NB4 (cell line): ENCODE measurements around the gene DRAP1.

Source experiments
- DNase-seq: peaks from one replicate; pipeline ENCODE4 v3.0.0; 2010; ENCODE audit warnings: low read depth
- H3K4me3 ChIP-seq: one replicate; pipeline ENCODE4 v1.5.1; 2011; ENCODE audit warnings: mild to moderate bottlenecking, low read depth, low read length, moderate library complexity
- MYC ChIP-seq: IDR thresholded peaks from 2 replicates; pipeline ENCODE4 v1.6.1; 2011; ENCODE audit warnings: low read depth, low read length
- POLR2A ChIP-seq: IDR thresholded peaks from 2 replicates; pipeline ENCODE4 v1.6.1; 2011; ENCODE audit warnings: mild to moderate bottlenecking; ENCODE audit not compliant: insufficient read length; ENCODE audit errors: extremely low read depth
- TF ChIP-seq, protein P1 (sequence below): IDR thresholded peaks from 2 replicates; pipeline ENCODE4 v1.6.1; 2011; ENCODE audit warnings: low read depth, low read length
- TF ChIP-seq, protein P2 (sequence below): IDR thresholded peaks from one replicate; pipeline ENCODE4 v1.5.1; 2012; ENCODE audit warnings: low read depth, low read length

The DRAP1 gene

DNA sequence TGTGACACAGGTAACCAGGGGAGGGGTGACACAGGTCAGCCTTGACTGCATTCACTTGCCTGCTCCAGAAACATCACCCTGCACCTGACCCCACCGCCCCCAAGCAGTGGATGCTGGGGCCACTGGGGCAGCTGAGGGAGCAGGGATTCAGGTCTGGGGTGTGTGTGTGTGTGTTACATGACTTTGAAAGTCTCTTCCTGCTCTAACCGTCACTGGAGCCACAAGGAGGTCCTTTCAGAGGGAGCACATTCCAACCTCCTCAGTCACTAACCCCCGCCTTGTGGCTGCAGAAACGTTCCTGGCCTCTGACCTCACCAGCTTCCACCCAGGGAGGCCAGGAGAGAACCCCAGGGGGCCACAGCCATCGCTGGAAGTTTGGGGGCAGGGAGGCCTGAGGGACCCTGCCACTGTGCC is 16.2 kb upstream of the DRAP1 start:
- TF ChIP-seq, protein P1, sequence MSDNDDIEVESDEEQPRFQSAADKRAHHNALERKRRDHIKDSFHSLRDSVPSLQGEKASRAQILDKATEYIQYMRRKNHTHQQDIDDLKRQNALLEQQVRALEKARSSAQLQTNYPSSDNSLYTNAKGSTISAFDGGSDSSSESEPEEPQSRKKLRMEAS = no peak
- TF ChIP-seq POLR2A = no peak
- H3K4me3 ChIP-seq = no peak overlapping the region
- DNase-seq = peak; percentile 78

DNA sequence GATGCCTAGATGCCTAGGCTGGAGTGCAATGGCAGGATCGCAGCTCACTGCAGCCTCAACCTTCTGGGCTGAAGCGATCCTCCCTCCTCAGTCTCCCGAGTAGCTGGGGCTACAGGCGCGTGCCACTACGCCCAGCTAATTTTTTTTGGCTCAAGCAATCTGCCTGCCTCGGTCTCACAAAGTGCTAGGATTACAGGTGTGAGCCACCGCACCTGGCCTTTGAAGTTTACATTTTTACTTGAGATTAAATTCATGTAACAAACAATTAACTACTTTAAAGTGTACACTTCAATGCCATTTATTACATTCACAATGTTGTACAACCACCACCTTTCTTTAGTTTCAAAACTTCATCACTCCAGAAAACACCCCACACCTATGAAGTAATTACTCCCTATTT is 15.5 kb upstream of the DRAP1 start:
- H3K4me3 ChIP-seq = no peak overlapping the region
- no peak for TF ChIP-seq POLR2A
- TF ChIP-seq, protein P1 = no peak
- DNase-seq = no peak

DNA sequence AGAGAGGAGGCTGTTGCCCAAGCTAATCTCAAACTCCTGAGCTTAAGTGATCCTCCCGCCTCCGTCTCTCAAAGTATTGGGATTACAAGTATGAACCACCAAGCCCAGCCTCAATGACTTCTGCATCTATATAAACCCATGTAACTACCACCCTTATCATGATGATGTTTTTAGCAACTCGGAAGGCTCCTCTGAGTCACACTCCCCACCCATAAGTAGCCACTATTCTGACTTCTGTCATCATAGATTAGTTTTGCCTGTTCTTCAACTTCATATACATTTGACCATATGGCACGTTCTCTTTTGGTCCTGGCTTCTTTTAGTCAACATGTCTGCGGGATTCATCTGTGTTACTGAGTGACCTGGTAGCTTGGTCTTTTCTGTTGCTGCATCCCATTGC is 12.6 kb upstream of the DRAP1 start:
- H3K4me3 ChIP-seq = no peak overlapping the region
- DNase-seq = no peak
- TF ChIP-seq, protein P2, sequence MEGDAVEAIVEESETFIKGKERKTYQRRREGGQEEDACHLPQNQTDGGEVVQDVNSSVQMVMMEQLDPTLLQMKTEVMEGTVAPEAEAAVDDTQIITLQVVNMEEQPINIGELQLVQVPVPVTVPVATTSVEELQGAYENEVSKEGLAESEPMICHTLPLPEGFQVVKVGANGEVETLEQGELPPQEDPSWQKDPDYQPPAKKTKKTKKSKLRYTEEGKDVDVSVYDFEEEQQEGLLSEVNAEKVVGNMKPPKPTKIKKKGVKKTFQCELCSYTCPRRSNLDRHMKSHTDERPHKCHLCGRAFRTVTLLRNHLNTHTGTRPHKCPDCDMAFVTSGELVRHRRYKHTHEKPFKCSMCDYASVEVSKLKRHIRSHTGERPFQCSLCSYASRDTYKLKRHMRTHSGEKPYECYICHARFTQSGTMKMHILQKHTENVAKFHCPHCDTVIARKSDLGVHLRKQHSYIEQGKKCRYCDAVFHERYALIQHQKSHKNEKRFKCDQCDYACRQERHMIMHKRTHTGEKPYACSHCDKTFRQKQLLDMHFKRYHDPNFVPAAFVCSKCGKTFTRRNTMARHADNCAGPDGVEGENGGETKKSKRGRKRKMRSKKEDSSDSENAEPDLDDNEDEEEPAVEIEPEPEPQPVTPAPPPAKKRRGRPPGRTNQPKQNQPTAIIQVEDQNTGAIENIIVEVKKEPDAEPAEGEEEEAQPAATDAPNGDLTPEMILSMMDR = no peak
- TF ChIP-seq, protein P1 = no peak

DNA sequence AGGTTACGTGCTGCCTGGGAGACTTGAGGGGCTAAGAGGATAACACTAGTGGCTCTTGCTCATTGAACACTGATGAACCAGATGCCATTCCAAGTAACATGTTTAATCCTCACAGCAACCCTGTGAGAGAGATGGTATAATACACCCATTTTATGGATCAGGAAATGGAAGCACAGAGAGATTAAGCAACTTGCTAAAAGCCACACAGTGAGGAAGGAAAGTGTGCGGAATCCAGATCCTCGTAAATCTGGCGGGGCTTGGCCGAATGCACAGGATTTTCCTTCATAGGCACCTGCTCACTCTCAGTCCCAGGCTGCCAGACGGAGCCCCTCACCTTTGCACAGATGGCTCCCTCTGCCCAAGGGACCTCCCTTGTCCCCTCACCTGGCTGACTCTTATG is 11.3 kb upstream of the DRAP1 start:
- H3K4me3 ChIP-seq = no peak overlapping the region
- TF ChIP-seq, protein P2 = no peak
- TF ChIP-seq MYC = no peak
- TF ChIP-seq, protein P1 = no peak
- TF ChIP-seq POLR2A = no peak
- DNase-seq = no peak

DNA sequence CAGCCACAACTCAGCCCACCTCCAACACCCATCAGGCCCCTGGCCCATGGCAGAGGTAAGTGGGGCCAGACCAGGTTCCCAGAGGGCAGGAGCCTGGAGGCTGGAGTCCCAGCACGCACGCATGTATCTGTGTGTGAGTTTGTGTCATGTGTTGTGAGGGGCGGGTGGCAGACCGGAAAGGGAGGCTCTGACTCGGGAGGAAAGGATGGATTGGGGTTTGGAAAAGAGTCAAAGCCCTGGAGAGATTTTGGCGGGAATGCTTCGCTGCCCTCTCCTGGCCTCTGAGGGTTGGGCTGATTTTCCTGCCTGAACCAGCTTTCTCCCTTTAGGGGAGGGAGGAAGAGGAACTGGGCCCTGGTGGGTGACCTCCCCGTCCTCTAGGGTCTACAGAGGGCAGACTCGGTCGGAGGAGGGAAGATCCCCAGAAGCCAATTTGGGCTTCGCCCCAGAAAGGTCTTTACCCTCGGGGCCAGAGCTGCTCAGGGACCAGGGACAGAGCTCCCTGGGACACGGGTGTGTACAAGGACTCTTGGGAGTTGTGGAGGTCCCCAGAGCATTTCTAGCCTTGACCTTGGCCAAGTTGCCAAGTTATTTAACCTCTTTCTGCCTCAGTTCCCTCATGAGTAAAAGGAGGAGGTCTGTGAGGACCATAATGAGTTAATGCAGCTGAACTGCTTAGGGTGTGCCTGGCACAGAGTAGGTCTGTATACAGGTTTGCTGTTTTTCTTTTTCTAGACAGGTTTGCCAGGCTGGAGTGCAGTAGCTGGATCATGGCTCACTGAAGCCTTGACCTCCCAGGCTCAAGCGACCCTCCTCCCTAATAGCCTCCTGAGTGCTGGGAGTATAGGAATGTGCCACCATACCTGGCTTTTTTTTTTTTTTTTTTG is 7.3 kb upstream of the DRAP1 start:
- no peak for TF ChIP-seq POLR2A
- TF ChIP-seq, protein P2 = peak; percentile 59
- TF ChIP-seq, protein P1 = no peak
- DNase-seq = peak; percentile 77
- no peak overlapping the region for H3K4me3 ChIP-seq

DNA sequence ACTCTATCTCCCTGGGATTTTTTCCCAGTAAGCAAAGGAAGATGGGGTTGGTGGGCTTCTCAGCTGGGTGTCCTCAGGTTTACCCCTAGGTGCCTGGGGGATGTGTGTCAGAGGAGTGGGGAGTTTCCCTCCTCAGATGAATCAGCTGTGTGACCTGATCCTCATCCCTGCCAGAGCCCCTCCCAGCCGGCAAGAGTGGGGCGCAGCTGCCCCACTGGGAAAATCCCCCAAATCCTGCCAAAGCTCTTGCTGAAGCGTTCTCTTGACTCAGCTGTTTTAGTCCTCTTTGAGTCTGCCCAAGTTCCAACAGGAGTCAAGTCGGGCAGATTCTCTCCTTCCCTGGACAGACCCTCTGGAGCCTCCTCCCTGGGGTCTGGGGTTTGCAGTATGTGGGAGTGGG is 6.4 kb upstream of the DRAP1 start:
- H3K4me3 ChIP-seq = no peak overlapping the region
- DNase-seq = no peak
- TF ChIP-seq, protein P2 = no peak
- TF ChIP-seq, protein P1 = no peak
- no peak for TF ChIP-seq MYC
- no peak for TF ChIP-seq POLR2A
